Endothelial cell of umbilical vein (primary cell): ENCODE data around the gene PRIM2. TPM values are rescaled to one million over a fixed set of nuclear protein-coding genes. Genes with fewer than 3 reads are reported as not detected.

Experiments used
- BruUV-seq: library from RNA; stranded (reverse); fragments of 400-500 nt; replicated peaks from 2 replicates; lab custom pipeline; 2021; lab: Mats Ljungman, UMichigan
- CTCF ChIA-PET: fragments of 300-600, 350-600 bp; sonication (Branson Sonifier 250); formaldehyde crosslinking; loops from one replicate; lab custom pipeline; 2021; ENCODE audit warnings: antibody characterized with exemption, inconsistent platforms; lab: Charles Lee
- POLR2A ChIA-PET: fragments of 300-600, 350-600 bp; sonication (Branson Sonifier 250); formaldehyde crosslinking; loops from one replicate; lab custom pipeline; 2021; ENCODE audit warnings: antibody characterized with exemption, inconsistent platforms; lab: Charles Lee
- DNase-seq: peaks from one replicate; pipeline ENCODE4 v3.0.0-alpha.2; 2011; ENCODE audit warnings: low read depth, low spot score
- FAIRE-seq: peaks from 2 replicates; lab custom pipeline; 2011; peaks lifted over from hg19 to GRCh38; lab: Jason Lieb, UNC
- H2AFZ ChIP-seq: 2 replicates; pipeline ENCODE4 v1.6.0; 2012; ENCODE audit warnings: low read depth, low read length, control low read depth, inconsistent platforms
- H3K27ac ChIP-seq: 2 replicates; pipeline ENCODE4 v1.5.1; 2011; ENCODE audit warnings: low read depth, mild to moderate bottlenecking, control low read depth, low read length, moderate library complexity; ENCODE audit not compliant: insufficient read depth
- H3K27me3 ChIP-seq, 2 experiments: 2 replicates each; pipeline versions ENCODE4 v1.6.0 to v1.6.1; 2011; ENCODE audit warnings: low read length in 2 of 2, mixed read lengths in 1 of 2; ENCODE audit not compliant: control insufficient read depth in 2 of 2, insufficient read depth in 2 of 2
- H3K36me3 ChIP-seq, 2 experiments: 2 replicates in 1 of 2; 3 replicates in 1 of 2; pipeline ENCODE4 v1.5.1; 2011; ENCODE audit warnings: low read length in 2 of 2, mild to moderate bottlenecking in 1 of 2, moderate library complexity in 1 of 2; ENCODE audit not compliant: control insufficient read depth in 2 of 2, insufficient read depth in 2 of 2; ENCODE audit errors: extremely low read depth in 1 of 2
- H3K4me1 ChIP-seq: 3 replicates; pipeline ENCODE4 v1.5.1; 2011; ENCODE audit warnings: mild to moderate bottlenecking, low read length; ENCODE audit not compliant: control insufficient read depth, insufficient read depth; ENCODE audit errors: extremely low read depth
- H3K4me2 ChIP-seq: 2 replicates; pipeline ENCODE4 v1.6.1; 2011; ENCODE audit warnings: low read length, control low read depth, mixed read lengths; ENCODE audit not compliant: insufficient read depth
- H3K4me3 ChIP-seq, 3 experiments: fragments of 200-600 bp in 1 of 3; sonication (generic), shearing (Covaris generic) in 1 of 3; replicated peaks in 1 of 3; 2 replicates each; pipeline ENCODE4 v1.5.1; 2011 to 2016; ENCODE audit warnings: control low read depth in 3 of 3, low read length in 3 of 3, mild to moderate bottlenecking in 2 of 3, inconsistent platforms in 1 of 3, low read depth in 1 of 3, moderate library complexity in 1 of 3; ENCODE audit not compliant: insufficient read depth in 1 of 3
- H3K79me2 ChIP-seq: 2 replicates; pipeline ENCODE4 v1.6.0; 2012; ENCODE audit warnings: low read length, inconsistent platforms; ENCODE audit not compliant: control insufficient read depth, insufficient read depth
- H3K9ac ChIP-seq: replicated peaks from 2 replicates; pipeline ENCODE3; 2011; ENCODE audit warnings: low read length, control low read depth; ENCODE audit not compliant: insufficient read depth; ENCODE audit errors: extremely low read depth
- H3K9me1 ChIP-seq: replicated peaks from 3 replicates; pipeline ENCODE4 v1.6.0; 2011; ENCODE audit warnings: mild to moderate bottlenecking, low read length; ENCODE audit not compliant: control insufficient read depth, insufficient read depth; ENCODE audit errors: extremely low read depth
- H3K9me3 ChIP-seq: replicated peaks from 2 replicates; pipeline ENCODE4 v1.5.1; 2012; ENCODE audit warnings: low read length, inconsistent platforms; ENCODE audit not compliant: control insufficient read depth, insufficient read depth
- H4K20me1 ChIP-seq: replicated peaks from 2 replicates; pipeline ENCODE3; 2011; ENCODE audit warnings: mild to moderate bottlenecking, low read length; ENCODE audit not compliant: control insufficient read depth, insufficient read depth; ENCODE audit errors: extremely low read depth
- EZH2 ChIP-seq: IDR thresholded peaks from 2 replicates; pipeline ENCODE4 v1.6.1; 2012; ENCODE audit warnings: borderline replicate concordance, low read depth, mild to moderate bottlenecking, moderate library complexity, low read length, inconsistent platforms; ENCODE audit not compliant: severe bottlenecking
- FOS ChIP-seq: IDR thresholded peaks from 2 replicates; pipeline ENCODE4 v1.6.1; 2011; ENCODE audit warnings: mild to moderate bottlenecking, low read length, moderate library complexity, borderline replicate concordance; ENCODE audit not compliant: insufficient read depth
- GATA2 ChIP-seq: IDR thresholded peaks from 2 replicates; pipeline ENCODE4 v1.7.0; 2011; ENCODE audit warnings: low read depth, mild to moderate bottlenecking, moderate library complexity, mixed read lengths, low read length; ENCODE audit not compliant: insufficient read length, insufficient read depth
- JUN ChIP-seq: IDR thresholded peaks from 2 replicates; pipeline ENCODE4 v1.6.1; 2011; ENCODE audit warnings: borderline replicate concordance, low read depth; ENCODE audit not compliant: insufficient read length, insufficient read depth
- MYC ChIP-seq: IDR thresholded peaks from one replicate; pipeline ENCODE4 v1.6.1; 2011; ENCODE audit warnings: mild to moderate bottlenecking, low read depth, low read length
- POLR2A ChIP-seq: IDR thresholded peaks from 2 replicates; pipeline ENCODE4 v1.6.1; 2012; ENCODE audit warnings: low read depth, mild to moderate bottlenecking, control low read depth, low read length
- POLR2AphosphoS5 ChIP-seq: IDR thresholded peaks from 2 replicates; pipeline ENCODE4 v1.6.1; 2012; ENCODE audit warnings: low read depth, mild to moderate bottlenecking, control low read depth, low read length, moderate library complexity; ENCODE audit not compliant: insufficient read depth
- dilution Hi-C: fragments of 300-500 bp; cut with MboI; formaldehyde crosslinking; loops from one replicate; pipeline ENCODE4 v1.15.0; 2019; ENCODE audit warnings: low sequenced_read_pairs; ENCODE audit not compliant: extremely low pct_ligation_motif_present
- intact Hi-C: fragments of 100-400 bp; cut with micrococcal nuclease; formaldehyde crosslinking; loops from one replicate; pipeline ENCODE4 v1.10.0; 2022
- polyA plus RNA-seq, 4 experiments: library from polyadenylated mRNA; depleted of rRNA in 3 of 4; stranded (reverse) in 3 of 4; unstranded in 1 of 4; fragments of >200 nt; gene quantifications; 2 replicates each; pipeline versions ENCODE4 v1.2.1 to v1.2.3, GENCODE V29; 2011 to 2012; ENCODE audit warnings: missing spikeins in 1 of 4
- total RNA-seq: library from RNA; stranded (reverse); gene quantifications from 2 replicates; pipeline ENCODE4 v1.2.3, GENCODE V29; 2021
- TF ChIP-seq, protein P1 (sequence below), 2 donors: IDR thresholded peaks; 1 replicate in 1 of 2; 2 replicates in 1 of 2; pipeline ENCODE4 v1.5.1; 2011; ENCODE audit warnings: low read length in 2 of 2, mild to moderate bottlenecking in 2 of 2, moderate library complexity in 2 of 2, control low read depth in 1 of 2, inconsistent platforms in 1 of 2, low read depth in 1 of 2; ENCODE audit not compliant: insufficient read depth in 1 of 2; ENCODE audit errors: extremely low read depth in 1 of 2
- TF ChIP-seq, protein P2 (sequence below): IDR thresholded peaks from 2 replicates; pipeline ENCODE4 v1.6.1; 2011; ENCODE audit not compliant: insufficient read depth, insufficient read length

The PRIM2 gene
- total and polyA plus RNA-seq, 2 donors (not counting 3 experiments of a cell fraction or from before 2014, with no cell fraction given): 5.3 to 21.0 TPM

DNA sequence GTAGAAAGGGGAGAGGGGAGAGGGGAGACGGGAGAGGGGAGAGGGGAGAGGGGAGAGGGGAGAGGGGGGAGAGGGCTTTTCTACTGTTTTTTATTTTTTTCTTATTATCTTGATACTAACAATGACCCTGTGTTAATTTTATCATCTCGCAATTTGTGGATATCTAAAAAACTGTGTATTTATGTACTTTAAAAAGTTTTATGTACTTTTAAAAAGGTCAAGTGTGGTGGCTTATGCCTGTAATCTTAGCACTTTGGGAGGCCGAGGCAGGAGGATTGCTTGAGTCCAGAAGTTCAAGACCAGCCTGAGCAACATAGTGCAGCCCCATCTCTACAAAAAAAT is 5.5 kb upstream of the PRIM2 start:
- Histone ChIP-seq H3K27ac (no peak overlapping the region), H4K20me1 (no peaks in the 10 kb centered on the region), H3K4me2 (no peak overlapping the region), H2AFZ (no peak overlapping the region), H3K9me1 (no peaks in the 10 kb centered on the region), H3K79me2 (no peaks in the 10 kb centered on the region), H3K4me3 (no peak overlapping the region), H3K36me3 (no peaks in the 10 kb centered on the region), H3K4me1 (peaks cover 22% of the 10 kb centered on the region), H3K9ac (no peak overlapping the region), H3K27me3 (no peaks in the 10 kb centered on the region), H3K9me3 (no peaks in the 10 kb centered on the region)
- intact Hi-C loops: loop anchor here (10.0 kb wide), 1 partner anchor 667 kb away; the partner anchor contains the start of gene DST
- no TSS peak for BruUV-seq
- ChIA-PET CTCF (no interaction called here), POLR2A (no interaction called here)
- dilution Hi-C loops: loop anchor here (25.0 kb wide), 1 partner anchor 700 kb away; no protein-coding TSS in a partner anchor
- FAIRE-seq: no peak
- TF ChIP-seq GATA2 (no peak), POLR2A (no peak), EZH2 (no peak), JUN (no peak), MYC (no peak), FOS (no peak), POLR2AphosphoS5 (no peak)
- TF ChIP-seq, protein P1, sequence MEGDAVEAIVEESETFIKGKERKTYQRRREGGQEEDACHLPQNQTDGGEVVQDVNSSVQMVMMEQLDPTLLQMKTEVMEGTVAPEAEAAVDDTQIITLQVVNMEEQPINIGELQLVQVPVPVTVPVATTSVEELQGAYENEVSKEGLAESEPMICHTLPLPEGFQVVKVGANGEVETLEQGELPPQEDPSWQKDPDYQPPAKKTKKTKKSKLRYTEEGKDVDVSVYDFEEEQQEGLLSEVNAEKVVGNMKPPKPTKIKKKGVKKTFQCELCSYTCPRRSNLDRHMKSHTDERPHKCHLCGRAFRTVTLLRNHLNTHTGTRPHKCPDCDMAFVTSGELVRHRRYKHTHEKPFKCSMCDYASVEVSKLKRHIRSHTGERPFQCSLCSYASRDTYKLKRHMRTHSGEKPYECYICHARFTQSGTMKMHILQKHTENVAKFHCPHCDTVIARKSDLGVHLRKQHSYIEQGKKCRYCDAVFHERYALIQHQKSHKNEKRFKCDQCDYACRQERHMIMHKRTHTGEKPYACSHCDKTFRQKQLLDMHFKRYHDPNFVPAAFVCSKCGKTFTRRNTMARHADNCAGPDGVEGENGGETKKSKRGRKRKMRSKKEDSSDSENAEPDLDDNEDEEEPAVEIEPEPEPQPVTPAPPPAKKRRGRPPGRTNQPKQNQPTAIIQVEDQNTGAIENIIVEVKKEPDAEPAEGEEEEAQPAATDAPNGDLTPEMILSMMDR (IDR thresholded peaks at IDR 0.05; ENCODE audit: extremely low read depth in 1 of 2, insufficient read depth in 1 of 2, low read depth in 1 of 2, low read length in 2 of 2): no peak
- TF ChIP-seq, protein P2, sequence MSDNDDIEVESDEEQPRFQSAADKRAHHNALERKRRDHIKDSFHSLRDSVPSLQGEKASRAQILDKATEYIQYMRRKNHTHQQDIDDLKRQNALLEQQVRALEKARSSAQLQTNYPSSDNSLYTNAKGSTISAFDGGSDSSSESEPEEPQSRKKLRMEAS: no peak
- DNase-seq: no peak
